NCI-H774 (cell line): ENCODE measurements around the gene SMURF1.

Source experiments
- DNase-seq: peaks from one replicate; lab custom pipeline; 2025; lab: John Stamatoyannopoulos, UW

The SMURF1 gene

GRCh38 chr7:99004216-99004615, 139.7 kb downstream of the SMURF1 start:
- no peak for DNase-seq

- DNase-seq = no peak
Observed at GRCh38 chr7:99003419-99003818, 140.5 kb downstream of the SMURF1 start.

- DNase-seq = no peak
Observed at GRCh38 chr7:99002827-99003212, 141.1 kb downstream of the SMURF1 start.

GRCh38 chr7:99002148-99002826, 141.6 kb downstream of the SMURF1 start:
- no peak for DNase-seq

- no peak for DNase-seq
Observed at GRCh38 chr7:99001482-99002147, 142.3 kb downstream of the SMURF1 start.

DNA sequence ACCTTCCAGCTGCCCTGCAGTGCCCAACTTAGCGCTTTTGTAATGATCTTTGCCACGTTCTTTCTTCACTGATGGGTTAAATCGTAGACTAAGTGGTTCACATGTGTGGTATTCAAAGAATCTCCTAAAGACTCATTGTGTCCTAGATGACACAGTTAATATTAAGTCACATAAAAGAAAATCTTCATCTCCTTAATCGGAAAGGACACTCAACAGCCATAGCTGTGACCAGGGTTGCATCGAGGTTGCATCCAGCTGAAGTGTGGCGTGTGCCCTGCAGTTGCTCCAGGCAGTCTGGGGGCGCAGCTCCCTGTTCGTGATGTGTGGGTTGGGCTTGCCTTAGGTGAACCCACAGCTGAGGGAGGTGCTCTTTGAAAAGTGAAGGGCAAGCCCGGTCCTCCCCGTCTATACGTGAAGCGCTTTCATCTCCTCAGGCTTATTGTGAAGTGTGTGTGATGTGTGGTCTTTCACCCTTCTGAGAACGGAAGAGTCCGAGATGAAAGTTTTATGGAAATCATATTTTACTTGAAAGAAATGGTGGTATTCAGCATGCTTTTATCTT, 142.9 kb downstream of the SMURF1 start:
- no peak for DNase-seq

DNA sequence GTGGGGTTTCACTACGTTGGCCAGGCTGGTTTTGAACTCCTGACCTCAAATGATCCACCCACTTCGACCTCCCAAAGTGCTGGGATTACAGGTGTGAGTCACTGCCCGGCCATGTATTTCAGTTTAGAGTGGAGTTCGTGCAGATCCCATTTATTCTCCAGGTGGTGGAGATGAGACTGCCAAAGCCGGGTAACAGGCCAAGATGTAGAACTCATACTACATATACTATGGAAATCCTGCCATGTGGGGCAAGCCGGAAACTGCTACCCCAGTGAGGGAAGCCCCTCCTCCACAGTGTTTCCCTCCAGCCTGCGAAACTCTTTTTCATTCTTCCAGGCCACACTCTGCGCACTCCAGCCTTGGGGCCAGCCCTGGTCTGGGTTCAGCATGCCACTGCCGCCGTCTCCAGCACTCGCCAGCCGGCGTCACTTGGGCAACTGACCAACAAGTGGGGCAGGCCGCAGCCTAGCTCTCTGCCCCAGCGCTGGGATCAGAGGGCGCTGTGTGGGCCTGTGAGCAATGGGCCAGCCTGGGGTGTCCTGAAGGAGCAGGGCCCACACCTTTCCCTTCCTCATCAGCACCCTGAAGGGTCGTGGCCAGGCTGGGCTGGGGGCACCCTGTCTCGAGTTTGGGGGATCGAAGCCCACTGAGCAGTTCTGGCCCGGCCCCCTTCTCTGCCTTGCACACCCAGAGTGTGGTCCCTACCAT, 143.6 kb downstream of the SMURF1 start:
- DNase-seq = no peak

DNA sequence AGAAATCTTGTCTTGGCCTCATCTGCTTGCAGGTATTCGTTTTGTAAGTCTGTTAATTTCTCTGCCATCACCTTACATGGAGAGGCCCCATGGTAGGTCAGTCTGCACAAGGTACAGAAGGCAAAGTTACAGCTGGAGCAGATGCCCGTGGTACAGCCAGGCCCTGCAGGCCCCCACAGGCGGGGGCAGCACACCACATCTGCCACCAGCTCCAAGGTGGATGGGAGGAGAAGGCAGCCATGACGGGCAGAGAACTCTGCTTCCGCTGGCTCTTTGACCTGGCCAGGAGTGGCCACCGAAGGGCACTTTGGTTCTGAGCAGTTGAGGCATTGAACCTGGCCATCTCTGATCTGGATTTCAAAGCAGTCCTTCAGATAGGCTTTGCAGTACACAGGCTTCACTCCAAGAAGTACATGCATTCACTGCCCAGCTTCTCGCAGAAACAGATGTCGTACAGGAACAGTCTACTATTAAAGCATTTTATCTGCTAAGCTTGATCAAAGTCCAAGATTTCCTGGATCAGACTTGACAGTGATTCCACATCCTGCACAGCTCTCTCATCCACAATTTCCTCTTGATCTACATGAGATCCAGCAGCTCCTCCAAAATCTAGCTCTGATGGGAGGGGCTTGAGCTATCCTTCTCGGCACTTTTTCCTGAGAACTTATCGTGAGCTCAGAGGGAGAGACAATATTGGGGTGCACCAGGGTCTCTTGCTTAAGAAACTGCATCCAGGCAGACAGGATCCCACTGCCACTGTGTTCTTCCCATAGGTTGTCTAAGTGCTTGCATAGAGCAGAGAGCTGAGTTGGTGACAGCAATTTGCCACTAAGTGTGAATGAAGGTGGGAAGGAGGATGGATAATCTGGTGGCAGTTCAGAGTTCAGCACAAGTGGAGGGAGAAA, 144.8 kb downstream of the SMURF1 start:
- DNase-seq = no peak

DNA sequence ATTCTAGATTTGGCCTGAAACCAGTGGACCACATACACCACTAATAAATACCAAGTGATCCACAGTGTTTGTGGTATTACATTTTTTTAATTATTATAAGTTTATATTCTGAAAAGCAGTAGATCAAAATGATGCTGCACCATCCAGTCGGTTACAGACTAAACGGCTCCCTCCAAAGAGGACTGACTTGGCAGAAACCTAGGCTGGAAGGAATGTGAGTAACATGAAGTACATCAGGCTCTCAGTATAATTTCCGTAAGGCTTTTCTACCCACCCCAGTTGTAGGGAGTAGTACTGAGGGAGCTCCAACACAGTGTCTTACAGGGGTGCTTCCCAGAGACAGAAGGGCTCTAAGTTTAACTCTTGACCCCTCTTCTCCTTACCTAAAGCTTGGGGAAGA, 146.1 kb downstream of the SMURF1 start:
- no peak for DNase-seq

DNA sequence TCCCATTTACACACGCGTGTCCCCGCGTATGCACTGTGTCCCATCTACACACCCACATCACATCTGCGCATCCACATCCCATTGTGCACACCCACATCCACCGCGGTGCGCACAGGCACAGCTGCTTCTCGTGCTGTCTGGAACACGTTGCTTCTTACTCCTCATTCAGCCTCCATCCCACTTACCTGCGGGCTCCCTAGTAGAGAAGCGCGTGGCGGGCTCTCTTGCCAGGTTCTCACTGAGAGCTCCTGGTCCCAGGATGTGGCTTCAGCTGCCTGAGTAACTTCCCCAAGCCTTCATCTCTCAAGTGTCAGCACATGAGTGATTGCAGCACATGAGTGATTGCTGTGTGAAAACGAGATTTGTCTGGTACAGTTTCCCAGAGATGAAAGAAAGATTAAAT, 147.8 kb downstream of the SMURF1 start:
- no peak for DNase-seq

DNA sequence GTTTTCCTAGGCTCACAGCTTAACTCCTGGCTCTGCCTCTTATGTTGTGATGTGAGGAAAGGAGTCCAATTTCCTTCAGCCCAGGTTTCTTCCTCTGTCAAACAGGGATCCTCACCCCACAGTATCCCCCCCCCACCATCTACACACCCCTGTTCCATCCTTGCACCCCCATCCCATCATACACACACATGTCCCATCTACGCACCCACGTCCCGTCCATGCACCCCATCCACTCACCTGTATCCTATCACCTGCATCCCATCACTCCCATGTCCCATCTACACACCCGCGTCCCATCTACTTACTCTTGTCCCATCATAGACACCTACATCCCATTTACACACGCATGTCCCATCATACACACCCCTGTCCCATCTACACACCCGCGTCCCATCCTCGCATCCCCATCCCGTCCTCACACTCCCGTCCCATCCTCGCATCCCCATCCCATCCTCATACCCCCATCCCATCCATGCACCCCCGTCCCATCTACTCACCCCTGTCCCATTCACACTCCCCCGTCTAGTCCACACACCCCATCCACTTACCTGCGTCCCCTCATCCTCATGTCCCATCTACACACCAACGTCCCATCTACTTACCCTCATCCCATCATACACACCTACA, 148.3 kb downstream of the SMURF1 start:
- no peak for DNase-seq

DNA sequence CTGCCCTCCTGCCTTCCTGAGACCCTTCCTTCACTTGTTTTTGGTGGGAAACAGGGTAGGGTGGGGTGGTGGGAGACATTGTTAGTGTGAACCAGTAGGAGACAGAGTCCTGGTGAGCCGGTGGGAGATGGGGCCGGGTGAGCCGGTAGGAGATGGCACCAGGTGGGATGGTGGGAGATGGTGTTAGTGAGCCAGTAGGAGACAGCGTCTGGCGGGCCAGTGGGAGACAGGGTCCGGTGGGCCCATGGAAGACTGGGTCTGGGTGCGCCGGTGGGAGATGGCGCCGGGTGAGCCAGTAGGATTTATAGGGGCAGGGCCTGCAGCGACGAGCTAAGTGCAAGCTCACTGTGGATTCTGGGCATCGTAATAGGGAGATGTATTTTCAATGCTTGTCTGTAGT, 148.8 kb downstream of the SMURF1 start:
- DNase-seq = no peak

DNA sequence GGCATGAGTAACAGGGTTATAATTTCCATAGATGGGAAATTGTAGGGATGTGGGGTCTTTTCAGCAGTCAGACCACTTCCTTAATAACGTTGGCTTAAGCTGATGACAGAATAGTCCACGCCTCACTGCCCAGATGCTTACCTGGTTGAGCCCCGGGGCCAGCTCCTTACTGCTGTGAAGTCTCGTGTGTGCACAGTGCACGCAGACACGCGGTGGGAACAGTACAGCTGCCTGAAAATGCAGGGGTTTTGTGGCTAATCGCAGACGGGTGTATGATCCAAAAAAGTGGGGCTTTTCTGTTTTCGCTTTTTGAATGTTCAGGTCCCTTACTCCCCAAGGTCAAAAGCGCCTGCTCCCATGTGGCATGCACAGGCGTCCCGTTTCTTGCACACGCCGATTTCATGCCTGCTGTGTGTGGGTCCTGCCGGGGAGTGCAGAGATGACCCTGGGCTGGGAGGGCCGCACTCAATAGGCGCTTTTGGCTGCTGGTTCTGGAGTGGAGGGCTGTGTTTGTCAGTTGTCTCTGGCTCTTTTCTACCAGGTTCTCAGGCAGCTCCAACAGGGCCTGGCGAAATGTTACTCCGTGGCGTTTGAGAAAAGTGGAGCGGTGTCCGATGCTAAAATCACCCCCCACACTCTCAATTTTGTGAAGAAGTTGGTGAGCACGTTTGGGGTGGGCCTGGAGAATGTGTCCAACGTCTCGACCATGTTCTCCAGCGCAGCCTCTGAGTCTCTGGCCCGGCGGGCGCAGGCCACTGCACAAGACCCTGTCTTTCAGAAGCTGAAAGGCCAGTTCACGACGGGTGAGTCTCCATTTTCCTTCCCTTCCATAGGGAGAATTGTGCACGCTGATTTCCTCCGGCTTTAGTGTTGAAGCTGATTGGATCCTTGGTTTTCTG, 149.6 kb downstream of the SMURF1 start:
- DNase-seq = no peak

- no peak for DNase-seq
Observed at GRCh38 chr7:98993024-98993897, 150.6 kb downstream of the SMURF1 start.

- no peak for DNase-seq
Observed at GRCh38 chr7:98992076-98992475, 151.8 kb downstream of the SMURF1 start.

- DNase-seq = no peak
Observed at GRCh38 chr7:98991141-98991540, 152.8 kb downstream of the SMURF1 start.

GRCh38 chr7:98990356-98990755, 153.6 kb downstream of the SMURF1 start:
- no peak for DNase-seq

GRCh38 chr7:98988641-98989040, 155.3 kb downstream of the SMURF1 start:
- DNase-seq = no peak

GRCh38 chr7:98985945-98986344, 158.0 kb downstream of the SMURF1 start:
- DNase-seq = no peak
